NB4 (cell line): ENCODE data around the gene HDAC9.
"Not testable (repeated sequence)": the region's sequence is repeated elsewhere in the genome, so short reads cannot be mapped to it uniquely, and the experiment has no call there.

Experiments
- DNase-seq: peaks from one replicate; pipeline ENCODE4 v3.0.0; 2010; ENCODE audit warnings: low read depth
- H3K4me3 ChIP-seq: one replicate; pipeline ENCODE4 v1.5.1; 2011; ENCODE audit warnings: mild to moderate bottlenecking, low read depth, low read length, moderate library complexity
- CTCF ChIP-seq: IDR thresholded peaks from one replicate; pipeline ENCODE4 v1.5.1; 2012; ENCODE audit warnings: low read depth, low read length
- MAX ChIP-seq: IDR thresholded peaks from 2 replicates; pipeline ENCODE4 v1.6.1; 2011; ENCODE audit warnings: low read depth, low read length
- MYC ChIP-seq: IDR thresholded peaks from 2 replicates; pipeline ENCODE4 v1.6.1; 2011; ENCODE audit warnings: low read depth, low read length
- POLR2A ChIP-seq: IDR thresholded peaks from 2 replicates; pipeline ENCODE4 v1.6.1; 2011; ENCODE audit warnings: mild to moderate bottlenecking; ENCODE audit not compliant: insufficient read length; ENCODE audit errors: extremely low read depth

The HDAC9 gene

GRCh38 chr7:18721429-18721828, 225.9 kb downstream of the HDAC9 start:
- TF ChIP-seq MYC = no peak
- no peak for TF ChIP-seq POLR2A
- TF ChIP-seq MAX = no peak
- TF ChIP-seq CTCF = no peak
- DNase-seq = no peak
- no peak overlapping the region for H3K4me3 ChIP-seq

- DNase-seq = no peak
- H3K4me3 ChIP-seq = no peak overlapping the region
- TF ChIP-seq POLR2A = no peak
- no peak for TF ChIP-seq MAX
- TF ChIP-seq MYC = no peak
- no peak for TF ChIP-seq CTCF
Observed at GRCh38 chr7:18724318-18724717, 228.8 kb downstream of the HDAC9 start.

- DNase-seq = no peak
- no peak overlapping the region for H3K4me3 ChIP-seq
- no peak for TF ChIP-seq MAX
- TF ChIP-seq CTCF = no peak
- TF ChIP-seq MYC = no peak
- TF ChIP-seq POLR2A = no peak
Observed at GRCh38 chr7:18727115-18727870, 231.7 kb downstream of the HDAC9 start.

GRCh38 chr7:18736012-18736411, 240.5 kb downstream of the HDAC9 start:
- H3K4me3 ChIP-seq, DNase-seq: not testable (repeated sequence)

- no peak overlapping the region for H3K4me3 ChIP-seq
- TF ChIP-seq CTCF (no peak), MYC (no peak), POLR2A (no peak), MAX (no peak)
- no peak for DNase-seq
Observed at GRCh38 chr7:18740579-18740988, 245.0 kb downstream of the HDAC9 start.

GRCh38 chr7:18753972-18754610, 258.5 kb downstream of the HDAC9 start:
- TF ChIP-seq POLR2A = no peak
- no peak for TF ChIP-seq MAX
- no peak for TF ChIP-seq CTCF
- TF ChIP-seq MYC = no peak
- DNase-seq = no peak
- no peak overlapping the region for H3K4me3 ChIP-seq
